GM19043 (cell line): ENCODE measurements around the gene SLCO2B1.
"Not testable (repeated sequence)": the region's sequence is repeated elsewhere in the genome, so short reads cannot be mapped to it uniquely, and the experiment has no call there.

Source experiments
- ATAC-seq: cut with Tn5 transposase; IDR thresholded peaks from one replicate; pipeline ENCODE4 v1.9.1; 2021; ENCODE audit warnings: low read depth; ENCODE audit not compliant: unreplicated experiment

Gene SLCO2B1, protein sequence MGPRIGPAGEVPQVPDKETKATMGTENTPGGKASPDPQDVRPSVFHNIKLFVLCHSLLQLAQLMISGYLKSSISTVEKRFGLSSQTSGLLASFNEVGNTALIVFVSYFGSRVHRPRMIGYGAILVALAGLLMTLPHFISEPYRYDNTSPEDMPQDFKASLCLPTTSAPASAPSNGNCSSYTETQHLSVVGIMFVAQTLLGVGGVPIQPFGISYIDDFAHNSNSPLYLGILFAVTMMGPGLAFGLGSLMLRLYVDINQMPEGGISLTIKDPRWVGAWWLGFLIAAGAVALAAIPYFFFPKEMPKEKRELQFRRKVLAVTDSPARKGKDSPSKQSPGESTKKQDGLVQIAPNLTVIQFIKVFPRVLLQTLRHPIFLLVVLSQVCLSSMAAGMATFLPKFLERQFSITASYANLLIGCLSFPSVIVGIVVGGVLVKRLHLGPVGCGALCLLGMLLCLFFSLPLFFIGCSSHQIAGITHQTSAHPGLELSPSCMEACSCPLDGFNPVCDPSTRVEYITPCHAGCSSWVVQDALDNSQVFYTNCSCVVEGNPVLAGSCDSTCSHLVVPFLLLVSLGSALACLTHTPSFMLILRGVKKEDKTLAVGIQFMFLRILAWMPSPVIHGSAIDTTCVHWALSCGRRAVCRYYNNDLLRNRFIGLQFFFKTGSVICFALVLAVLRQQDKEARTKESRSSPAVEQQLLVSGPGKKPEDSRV

DNA sequence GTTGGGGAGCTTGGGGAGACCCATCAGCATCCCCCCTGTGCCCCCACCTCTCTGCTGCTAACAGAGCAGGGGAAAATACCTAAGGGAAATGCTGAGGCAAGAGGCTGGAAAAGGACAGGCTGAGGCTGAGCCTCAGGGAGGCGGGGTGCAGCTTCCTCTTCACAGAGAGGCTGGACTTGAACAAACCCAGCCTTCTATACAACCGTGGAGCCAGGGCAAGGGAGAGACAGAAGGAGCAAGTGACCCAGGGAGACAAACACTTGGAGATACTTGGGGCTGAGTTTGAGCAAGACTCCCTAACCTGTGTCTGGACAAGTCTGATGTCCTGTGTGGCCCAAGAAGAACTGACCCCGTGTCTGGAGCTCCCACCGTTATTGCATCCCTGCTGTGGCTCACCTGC, at the start of gene SLCO2B1:
Gene SLCO2B1, plus strand, starts transcription at position 229 of the 400 bp plus-strand sequence. CDS start 275 bp downstream, outside the sequence.
- no peak for ATAC-seq

DNA sequence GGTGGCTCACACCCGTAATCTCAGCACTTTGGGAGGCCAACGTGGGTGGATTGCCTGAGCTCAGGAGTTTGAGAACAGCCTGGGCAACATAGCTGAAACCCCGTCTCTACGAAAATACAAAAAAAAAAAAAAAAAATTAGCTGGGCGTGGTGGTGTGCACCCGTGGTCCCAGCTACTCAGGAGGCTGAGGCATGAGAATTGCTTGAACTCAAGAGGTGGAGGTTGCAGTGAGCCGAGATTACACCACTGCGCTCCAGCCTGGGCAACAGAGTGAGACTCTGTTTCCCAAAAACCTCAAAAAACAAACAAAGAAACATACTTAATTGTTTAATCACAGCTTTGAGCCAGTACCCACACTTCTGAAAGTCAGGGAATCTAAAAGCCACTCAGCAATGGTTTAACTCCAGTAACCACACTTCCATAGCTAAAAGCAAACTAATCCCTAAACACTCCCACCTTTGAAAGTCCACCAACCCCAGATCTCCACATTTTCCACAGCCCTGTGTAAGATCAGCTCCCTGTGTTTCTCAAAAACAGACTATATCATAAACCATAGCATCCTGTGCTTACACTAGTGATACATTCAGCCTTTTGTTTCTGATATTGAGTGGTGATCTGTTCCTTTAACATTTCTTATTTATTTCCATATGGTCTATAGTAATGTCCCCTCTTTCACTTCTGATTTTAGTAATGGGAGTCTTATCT, 49.3 kb upstream of the SLCO2B1 start:
- no peak for ATAC-seq

DNA sequence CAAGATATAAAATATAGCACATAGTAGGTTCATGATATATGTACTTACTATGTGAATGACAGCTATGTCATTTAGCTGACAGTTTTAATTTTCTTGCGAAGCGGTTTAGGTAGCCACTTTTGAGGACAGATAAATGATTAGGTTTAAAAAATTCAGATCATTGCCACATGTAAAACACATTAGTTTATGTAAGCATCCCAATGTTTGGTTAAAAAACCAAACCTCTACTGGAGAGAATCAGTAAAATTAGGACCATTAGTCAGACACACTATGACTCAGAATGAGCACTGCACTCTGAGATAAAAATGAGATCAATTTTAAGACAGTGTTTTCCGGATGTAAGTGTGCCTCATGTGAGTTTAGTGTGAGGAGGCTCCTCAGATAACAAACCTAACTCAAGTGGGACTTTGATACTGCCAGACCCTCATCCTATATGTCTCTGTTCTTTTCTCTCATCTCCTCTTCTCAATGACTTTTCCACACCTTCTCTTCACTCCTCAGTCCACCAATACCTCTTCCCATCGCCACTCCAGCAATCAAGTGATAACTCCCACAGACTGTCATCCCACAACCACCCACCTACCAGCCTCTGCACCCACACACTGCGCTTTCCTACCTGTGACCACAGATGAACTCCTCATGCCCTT, 47.4 kb upstream of the SLCO2B1 start:
- ATAC-seq: no peak

DNA sequence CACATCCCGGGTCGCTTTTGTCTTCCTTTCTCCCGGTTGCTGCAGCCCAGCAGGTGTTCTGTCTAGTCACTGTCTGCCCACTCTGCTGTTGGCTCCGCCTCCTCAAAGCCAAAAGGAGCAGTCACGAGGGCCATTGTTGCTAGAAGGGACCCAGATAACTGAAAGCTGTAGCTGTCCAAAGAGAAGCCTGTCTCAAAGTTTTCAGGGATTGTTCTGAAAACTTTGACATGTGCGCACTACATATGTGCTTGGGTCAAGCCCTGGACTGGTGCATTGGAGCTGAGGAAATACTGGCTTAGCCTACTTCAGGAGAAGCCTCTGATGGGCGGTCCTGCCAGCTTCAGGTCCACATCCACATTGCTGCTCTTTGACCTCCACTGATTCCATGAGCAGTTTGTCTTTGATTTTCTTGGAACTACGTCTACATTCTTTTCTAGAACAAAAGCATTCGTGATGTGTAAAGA, 45.4 kb upstream of the SLCO2B1 start:
- ATAC-seq: no peak

DNA sequence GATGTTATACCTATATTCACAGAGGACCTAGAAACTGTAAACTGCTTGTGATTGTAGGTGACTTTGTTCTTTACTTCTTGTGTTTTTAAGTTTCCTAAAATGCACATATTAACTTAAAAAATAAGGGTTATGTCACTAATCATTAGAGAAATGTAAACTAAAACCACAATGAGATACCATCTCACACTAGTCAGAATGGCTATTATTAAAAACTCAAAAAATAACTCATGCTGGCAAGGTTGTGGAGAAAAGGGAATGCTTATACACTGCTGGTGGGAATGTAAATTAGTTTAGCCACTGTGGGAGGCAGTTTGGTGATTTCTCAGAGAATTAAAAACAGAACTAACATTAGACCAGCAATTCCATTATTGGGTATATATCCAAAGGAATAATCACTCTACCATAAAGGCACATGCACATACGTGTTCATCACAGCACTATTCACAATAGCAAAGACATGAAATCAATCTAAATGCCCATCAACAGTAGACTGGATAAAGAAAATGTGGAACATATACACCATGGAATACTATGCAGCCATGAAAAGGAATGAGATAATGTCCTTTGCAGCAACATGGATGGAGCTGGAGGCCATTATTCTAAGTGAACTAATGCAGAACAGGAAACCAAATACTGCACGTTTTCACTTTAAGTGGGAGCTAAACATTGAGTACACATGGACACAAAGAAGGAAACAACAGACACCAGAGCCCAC, 44.8 kb upstream of the SLCO2B1 start:
- ATAC-seq: not testable (repeated sequence)

DNA sequence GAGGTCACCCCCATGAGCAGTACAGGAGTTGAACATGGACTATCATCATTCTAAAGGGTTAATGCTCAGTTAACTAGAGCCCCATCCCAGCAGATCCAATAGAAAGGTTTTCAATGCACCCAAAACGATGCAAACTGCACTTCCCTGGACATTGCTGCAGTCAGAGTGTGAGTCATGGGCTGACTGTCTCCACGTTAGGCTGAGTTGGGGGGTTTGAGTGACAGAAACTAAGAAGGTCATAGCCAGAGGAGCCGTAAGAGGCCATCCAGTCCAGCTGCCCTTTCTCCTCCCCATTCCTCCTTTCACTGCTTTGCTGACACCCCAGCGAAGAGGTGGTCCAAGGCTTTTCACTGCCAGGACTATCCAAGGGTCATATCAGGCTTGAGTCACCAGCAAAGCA, 43.7 kb upstream of the SLCO2B1 start:
- ATAC-seq: no peak

DNA sequence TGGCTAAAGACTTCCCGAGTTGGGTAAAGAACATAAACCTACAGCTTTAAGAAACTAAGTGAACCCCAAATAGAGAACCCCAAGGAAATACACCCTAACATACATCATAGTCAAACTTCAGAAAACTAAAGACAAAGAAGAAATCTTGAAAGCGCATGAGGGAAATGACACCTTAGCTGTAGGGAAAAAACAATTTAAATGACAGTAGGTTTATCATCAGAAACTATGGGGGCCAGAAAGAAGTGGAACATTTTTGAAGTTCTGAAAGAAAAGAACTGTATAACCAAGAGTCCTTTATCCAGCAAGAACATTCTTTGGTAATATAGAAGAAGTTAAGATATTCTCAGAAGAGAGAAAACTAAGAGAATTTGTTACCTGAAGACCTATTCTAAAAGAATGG, 38.7 kb upstream of the SLCO2B1 start:
- ATAC-seq: no peak

DNA sequence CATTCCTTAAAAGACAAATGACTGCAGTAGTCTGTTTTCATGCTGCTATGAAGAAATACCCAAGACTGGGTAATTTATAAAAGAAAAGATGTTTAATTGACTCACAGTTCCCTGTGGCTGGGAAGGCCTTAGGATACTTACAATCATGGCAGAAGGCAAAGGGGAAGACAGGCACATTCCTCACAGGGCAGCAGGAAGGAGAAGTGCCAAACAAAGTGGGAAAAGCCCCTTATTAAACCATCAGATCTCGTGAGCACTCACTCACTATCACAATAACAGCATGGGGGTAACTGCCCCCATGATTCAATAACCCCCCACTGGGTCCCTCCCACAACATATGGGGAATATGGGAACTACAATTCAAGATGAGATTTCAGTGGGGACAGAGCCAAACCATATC, 37.9 kb upstream of the SLCO2B1 start:
- ATAC-seq: no peak

DNA sequence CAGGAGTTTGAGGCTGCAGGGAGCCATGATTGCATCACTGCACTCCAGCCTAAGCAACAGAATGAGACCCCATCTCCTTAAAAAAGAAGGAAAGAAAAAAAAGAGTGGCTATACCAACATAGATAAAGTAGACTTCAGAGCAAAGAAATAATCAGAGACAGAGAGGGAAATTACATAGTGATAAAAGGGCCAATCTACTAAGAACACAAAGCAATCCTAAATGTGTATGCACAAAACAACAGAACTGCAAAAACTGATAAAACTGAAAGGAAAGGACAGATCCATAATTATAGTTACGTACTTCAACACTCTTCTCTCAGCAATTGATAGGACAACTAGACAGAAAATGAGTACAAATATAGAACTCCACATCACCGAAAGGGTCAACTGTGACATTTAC, 36.4 kb upstream of the SLCO2B1 start:
- ATAC-seq: no peak

DNA sequence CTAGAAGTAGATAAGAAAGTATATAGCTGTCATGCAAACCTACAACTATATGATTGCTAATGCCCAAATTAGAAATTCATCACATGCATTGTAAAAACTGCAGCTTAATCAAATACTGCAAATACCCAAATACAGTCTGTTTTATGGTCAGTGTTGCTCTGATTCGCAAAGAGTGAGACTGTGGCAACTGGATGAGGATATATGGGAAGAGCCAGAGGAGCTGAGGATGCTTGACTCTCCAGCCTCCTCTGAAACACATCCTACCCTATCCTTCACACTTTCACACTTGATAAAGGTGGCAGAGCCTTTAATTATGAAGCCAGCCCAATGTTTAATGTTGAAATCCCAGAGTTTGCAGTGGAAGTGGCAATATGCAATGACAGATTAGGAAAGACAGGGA, 32.3 kb upstream of the SLCO2B1 start:
- ATAC-seq: no peak

DNA sequence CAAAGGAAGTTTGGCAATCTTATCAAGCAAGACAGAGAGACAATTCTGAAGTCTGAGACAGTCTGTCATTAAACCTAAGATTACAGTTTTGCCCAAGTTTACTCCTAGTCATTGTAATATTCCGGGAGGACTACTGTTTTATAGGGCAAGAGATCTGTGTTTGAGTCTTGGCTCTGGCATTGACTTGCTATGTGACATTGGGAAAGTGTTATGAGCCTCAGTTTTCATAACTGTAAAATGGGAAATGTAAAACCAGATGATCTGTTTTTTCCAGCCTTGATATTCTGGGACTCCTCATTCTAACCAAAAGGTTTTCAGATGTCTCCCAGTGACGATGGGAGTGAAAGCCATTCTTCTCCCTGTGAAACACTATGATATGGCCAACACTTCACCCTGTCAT, 24.3 kb upstream of the SLCO2B1 start:
- no peak for ATAC-seq

DNA sequence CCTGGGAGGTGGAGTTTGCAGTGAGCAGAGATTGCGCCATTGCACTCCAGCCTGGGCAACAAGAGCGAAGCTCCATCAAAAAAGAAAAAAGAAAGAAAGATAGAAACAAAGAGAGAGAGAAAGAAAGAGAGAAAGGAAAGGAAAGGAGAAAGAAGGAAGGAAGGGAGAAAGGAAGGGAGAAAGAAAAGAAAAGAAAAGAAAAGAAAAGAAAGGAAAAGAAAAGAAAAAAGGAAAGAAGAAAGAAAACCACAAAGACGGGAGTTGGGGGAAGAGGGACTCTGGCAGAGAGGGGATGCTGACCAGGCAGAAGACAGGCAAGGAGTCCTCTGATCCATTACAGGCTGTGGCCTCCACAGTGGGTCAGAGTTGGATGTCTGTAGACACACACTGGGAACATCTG, 18.8 kb upstream of the SLCO2B1 start:
- no peak for ATAC-seq

DNA sequence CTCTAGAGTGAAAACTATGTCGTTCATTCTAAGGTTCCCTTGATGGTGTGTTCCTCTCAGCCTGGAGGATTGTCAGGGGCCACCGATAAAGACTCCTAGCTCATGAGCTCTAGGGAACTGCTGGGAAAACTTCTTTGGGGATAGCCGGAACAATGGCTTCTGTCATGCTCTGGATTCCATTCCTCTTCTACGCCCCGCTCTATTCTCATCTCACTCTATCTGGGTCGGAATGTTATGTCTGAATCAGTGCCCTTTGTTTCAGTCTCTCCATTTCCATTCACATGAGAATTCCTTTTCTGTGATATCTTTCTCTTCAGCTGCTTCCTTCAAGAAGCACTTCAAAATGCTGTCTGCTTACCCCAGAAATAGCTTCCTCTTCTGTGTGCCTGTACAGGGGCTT, 16.9 kb upstream of the SLCO2B1 start:
- no peak for ATAC-seq

DNA sequence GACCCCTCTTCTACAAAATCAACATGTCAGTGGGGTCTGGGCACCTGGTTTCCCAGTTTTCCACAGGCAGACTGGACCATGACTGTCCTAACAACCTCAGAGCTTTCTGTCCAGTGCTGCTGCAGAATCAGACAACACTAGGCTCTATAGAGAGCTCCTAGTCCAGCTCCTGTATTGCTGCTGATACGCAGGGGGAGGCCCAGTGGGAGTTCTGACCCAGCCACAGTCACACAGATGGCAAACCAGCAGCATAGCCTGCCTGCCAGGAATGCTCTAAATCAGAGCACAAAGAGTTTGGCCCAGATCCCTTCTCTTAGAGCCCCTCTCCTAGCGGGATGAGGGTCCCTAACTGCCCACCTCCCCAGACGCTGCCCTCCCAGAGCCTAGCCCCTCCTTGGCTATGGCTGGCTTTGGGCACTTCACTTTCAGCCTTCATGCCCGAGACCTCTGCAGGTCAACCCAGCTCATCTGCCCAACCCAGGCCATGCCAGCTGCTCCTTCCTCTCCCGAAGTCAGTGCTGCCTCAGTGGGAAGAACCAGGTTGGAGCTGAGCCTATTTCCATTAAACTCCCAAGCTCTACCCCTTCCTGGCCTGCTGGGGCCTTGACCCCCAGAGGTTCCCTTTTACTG, 15.8 kb upstream of the SLCO2B1 start:
- ATAC-seq: no peak

DNA sequence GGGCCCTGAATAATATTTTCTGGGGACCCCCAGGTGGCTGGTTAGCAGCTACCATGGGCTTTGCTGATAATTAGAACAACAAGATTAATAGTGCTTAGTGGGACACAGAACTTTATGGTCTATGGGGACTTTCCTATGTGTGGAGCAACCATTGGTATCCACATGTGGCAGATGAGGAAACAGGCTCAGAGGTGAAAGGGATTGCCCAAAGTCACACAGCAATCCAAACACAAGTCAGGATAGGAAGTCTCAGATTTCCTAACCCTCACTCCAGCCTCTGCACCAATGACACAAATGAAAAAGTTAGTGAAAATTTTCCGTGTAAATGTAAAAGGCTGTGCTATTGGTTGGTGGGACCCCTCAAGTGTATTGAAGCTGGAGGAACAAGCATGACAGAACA, 15.3 kb upstream of the SLCO2B1 start:
- ATAC-seq: no peak

DNA sequence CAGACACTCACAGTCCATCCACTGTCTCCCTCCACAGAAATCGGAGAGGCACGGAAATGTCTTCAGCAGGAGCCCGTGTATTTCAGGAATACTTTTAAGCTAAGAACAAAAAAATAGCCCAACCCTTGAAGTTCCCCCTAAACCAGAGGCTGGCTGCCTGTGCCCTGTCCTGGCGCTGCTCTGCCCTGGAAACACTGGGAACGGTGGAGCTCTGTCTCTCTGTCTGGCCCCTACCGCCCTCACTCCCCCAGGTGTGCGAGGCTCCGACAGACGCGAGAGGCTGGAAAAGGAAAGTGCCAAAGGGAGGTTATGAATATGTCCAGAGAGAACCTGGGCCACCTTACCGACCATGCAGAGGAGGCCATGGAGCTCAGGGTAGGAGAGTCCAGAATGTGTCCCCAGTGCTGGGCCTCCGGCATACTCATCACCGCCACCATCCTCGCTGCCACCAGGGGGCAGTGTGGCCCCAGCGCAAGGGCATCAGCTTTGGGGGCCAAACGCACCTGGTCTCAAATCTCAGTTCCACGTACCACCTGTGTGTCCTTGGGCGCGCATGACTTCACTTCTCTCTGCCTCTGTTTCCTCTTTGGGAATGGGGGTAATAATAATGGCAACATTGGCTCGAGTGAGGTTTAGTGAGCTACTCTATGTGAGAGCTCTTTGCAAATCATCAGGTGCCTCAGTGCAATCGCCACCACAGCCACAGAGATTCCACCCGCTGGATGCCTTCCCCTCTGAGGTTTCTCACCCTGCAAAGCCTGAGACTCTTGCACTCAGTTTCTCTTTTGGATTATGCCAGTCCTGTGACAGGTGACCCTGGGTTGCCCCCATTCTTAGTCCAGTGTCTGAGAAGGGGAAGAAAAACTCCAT, 10.4 kb upstream of the SLCO2B1 start:
- ATAC-seq: no peak

DNA sequence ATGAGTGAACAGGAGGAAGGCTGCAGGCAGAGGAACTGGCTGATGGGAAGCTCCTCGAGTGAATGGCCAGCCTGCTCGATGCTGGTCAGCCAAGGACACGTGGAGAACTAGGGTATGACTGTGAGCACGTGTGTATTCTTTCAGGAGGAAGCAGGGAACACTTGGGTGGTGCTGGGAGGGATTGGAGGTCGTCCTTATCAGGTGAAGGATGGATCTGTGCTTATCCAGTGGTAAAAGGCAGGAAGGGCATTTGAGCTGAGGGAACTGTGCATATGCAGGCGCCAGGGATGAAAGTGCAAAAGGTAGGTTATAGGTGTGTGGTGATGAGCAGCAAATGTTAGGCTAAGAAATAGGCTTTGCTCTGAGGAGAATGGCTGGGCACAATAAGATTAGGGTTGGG, 9.7 kb upstream of the SLCO2B1 start:
- ATAC-seq: no peak

DNA sequence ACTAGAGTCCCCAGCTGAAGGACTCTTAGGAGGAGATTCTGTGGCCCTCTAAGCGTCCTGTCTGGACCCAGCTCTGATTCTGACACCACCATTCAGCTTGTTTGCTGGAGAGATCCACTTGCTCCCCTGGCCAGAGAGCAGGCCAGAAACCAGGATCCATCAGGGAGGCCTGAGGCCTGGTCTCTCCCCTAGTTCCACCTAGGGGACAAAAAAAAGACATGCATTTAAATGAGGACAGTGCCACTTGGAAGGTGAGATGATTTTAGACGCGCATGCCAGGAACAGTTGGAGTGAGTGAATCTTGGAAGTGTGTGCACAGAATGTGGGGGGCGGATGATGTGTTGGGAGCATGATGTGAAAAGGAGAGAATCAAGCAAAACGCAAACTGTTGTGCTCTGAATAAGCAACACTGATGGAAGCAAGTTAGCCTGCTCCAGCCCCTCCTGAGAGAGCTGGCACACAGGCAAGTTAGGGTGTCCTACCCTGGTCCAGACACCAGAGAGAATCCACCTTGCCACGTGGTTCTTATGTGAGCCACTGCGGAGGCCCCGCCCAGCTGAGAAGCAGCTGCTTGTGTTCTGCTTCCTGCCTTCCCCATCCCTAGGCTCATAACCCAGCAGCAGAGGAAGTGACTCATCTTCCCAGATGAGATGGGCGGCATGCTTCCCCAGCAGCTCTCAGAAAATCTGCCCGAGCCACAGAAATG, 8.0 kb upstream of the SLCO2B1 start:
- peak; percentile 81 for ATAC-seq
